H1 (cell line): ENCODE results near the gene TMEM198. TPM values are rescaled to one million over a fixed set of nuclear protein-coding genes. Genes with fewer than 3 reads are reported as not detected.

Experiments used
- CTCF ChIA-PET: fragments of 300-600 bp; sonication (Branson Sonifier 250); formaldehyde crosslinking; loops from one replicate; lab custom pipeline; 2021; ENCODE audit not compliant: partially characterized antibody; lab: Charles Lee
- POLR2A ChIA-PET: fragments of 300-600 bp; sonication (Branson Sonifier 250); formaldehyde crosslinking; loops from one replicate; lab custom pipeline; 2021; ENCODE audit warnings: inconsistent platforms; ENCODE audit not compliant: partially characterized antibody; lab: Charles Lee
- DNase-seq, 2 experiments: peaks; one replicate each; pipeline versions ENCODE4 v3.0.0 to v3.0.0-alpha.2; 2010 to 2022; ENCODE audit warnings: low spot score in 2 of 2, low read depth in 1 of 2, mixed read lengths in 1 of 2
- FAIRE-seq: peaks from 2 replicates; lab custom pipeline; 2011; peaks lifted over from hg19 to GRCh38; lab: Jason Lieb, UNC
- H2AFZ ChIP-seq: 2 replicates; pipeline ENCODE4 v1.8.1; 2012; ENCODE audit warnings: low read length, inconsistent platforms
- H2AK5ac ChIP-seq: 2 replicates; pipeline ENCODE4 v1.6.1; 2013; ENCODE audit warnings: low read depth, low read length
- H2BK120ac ChIP-seq: replicated peaks from 2 replicates; pipeline ENCODE3; 2013; ENCODE audit warnings: low read depth, low read length, inconsistent platforms
- H2BK12ac ChIP-seq: 2 replicates; pipeline ENCODE4 v1.6.1; 2013; ENCODE audit warnings: low read depth, low read length
- H2BK15ac ChIP-seq: 2 replicates; pipeline ENCODE4 v1.6.1; 2013; ENCODE audit warnings: low read length
- H2BK20ac ChIP-seq: 2 replicates; pipeline ENCODE4 v1.6.1; 2013; ENCODE audit warnings: low read length
- H2BK5ac ChIP-seq: 2 replicates; pipeline ENCODE4 v1.6.1; 2013; ENCODE audit warnings: low read depth, low read length
- H3K14ac ChIP-seq: 2 replicates; pipeline ENCODE4 v1.6.1; 2013; ENCODE audit warnings: inconsistent platforms; ENCODE audit not compliant: insufficient read length
- H3K18ac ChIP-seq: 2 replicates; pipeline ENCODE4 v1.6.1; 2013; ENCODE audit warnings: low read length; ENCODE audit errors: extremely low read depth
- H3K23ac ChIP-seq: 2 replicates; pipeline ENCODE4 v1.6.1; 2013; ENCODE audit warnings: inconsistent platforms; ENCODE audit not compliant: insufficient read length
- H3K23me2 ChIP-seq: 2 replicates; pipeline ENCODE4 v1.6.1; 2013; ENCODE audit warnings: low read depth, low read length
- H3K27ac ChIP-seq: 2 replicates; pipeline ENCODE4 v1.6.1; 2011; ENCODE audit warnings: low read depth, low read length, inconsistent platforms
- H3K27me3 ChIP-seq, 4 experiments: replicated peaks in 1 of 4; 1 replicate in 1 of 4; 2 replicates in 3 of 4; pipeline versions ENCODE4 v1.6.1 to v1.8.1; 2011 to 2013; ENCODE audit warnings: low read length in 3 of 4, mild to moderate bottlenecking in 3 of 4, inconsistent platforms in 2 of 4, mixed read lengths in 2 of 4, moderate library complexity in 1 of 4; ENCODE audit not compliant: control insufficient read depth in 3 of 4, insufficient read depth in 3 of 4; ENCODE audit errors: extremely low read depth in 1 of 4
- H3K36me3 ChIP-seq, 4 experiments: 2 replicates each; pipeline versions ENCODE4 v1.6.1 to v1.8.1; 2011 to 2013; ENCODE audit warnings: mild to moderate bottlenecking in 4 of 4, low read length in 3 of 4, moderate library complexity in 2 of 4, control low read depth in 1 of 4, inconsistent platforms in 1 of 4; ENCODE audit not compliant: insufficient read depth in 4 of 4, control insufficient read depth in 2 of 4
- H3K4ac ChIP-seq: replicated peaks from 2 replicates; pipeline ENCODE3; 2013; ENCODE audit warnings: low read length, low read depth, mixed read lengths, inconsistent platforms; ENCODE audit not compliant: insufficient read length
- H3K4me1 ChIP-seq, 4 experiments: replicated peaks in 1 of 4; 1 replicate in 1 of 4; 2 replicates in 3 of 4; pipeline versions ENCODE4 v1.6.1 to v1.8.1; 2011 to 2013; ENCODE audit warnings: low read length in 3 of 4, inconsistent platforms in 2 of 4, mixed read lengths in 1 of 4; ENCODE audit not compliant: insufficient read depth in 4 of 4, control insufficient read depth in 3 of 4
- H3K4me2 ChIP-seq, 2 experiments: 2 replicates each; pipeline versions ENCODE4 v1.6.1 to v1.8.1; 2011 to 2013; ENCODE audit warnings: low read depth in 2 of 2, low read length in 2 of 2, control low read depth in 1 of 2, inconsistent platforms in 1 of 2, mild to moderate bottlenecking in 1 of 2; ENCODE audit not compliant: insufficient read depth in 1 of 2
- H3K4me3 ChIP-seq, 4 experiments: fragments of 200-600, 300-600 bp in 1 of 4; sonication (generic), shearing (Covaris generic), sonication (Bioruptor Twin) in 1 of 4; 2 replicates each; pipeline versions ENCODE4 v1.5.1 to v1.8.1; 2011 to 2016; ENCODE audit warnings: low read length in 4 of 4, low read depth in 3 of 4, control low read depth in 2 of 4, inconsistent platforms in 2 of 4, mild to moderate bottlenecking in 2 of 4, mixed read lengths in 1 of 4, moderate library complexity in 1 of 4; ENCODE audit not compliant: insufficient read depth in 2 of 4; ENCODE audit errors: extremely low read depth in 1 of 4
- H3K56ac ChIP-seq: replicated peaks from 2 replicates; pipeline ENCODE3; 2013; ENCODE audit warnings: low read depth, mild to moderate bottlenecking, mixed read lengths, low read length, inconsistent platforms; ENCODE audit not compliant: insufficient read length
- H3K79me1 ChIP-seq: 2 replicates; pipeline ENCODE4 v1.6.1; 2013; ENCODE audit warnings: low read depth, low read length, control low read depth
- H3K79me2 ChIP-seq, 2 experiments: 2 replicates each; pipeline versions ENCODE4 v1.6.1 to v1.8.1; 2012 to 2013; ENCODE audit warnings: low read length in 2 of 2, mild to moderate bottlenecking in 2 of 2, inconsistent platforms in 1 of 2; ENCODE audit not compliant: insufficient read depth in 2 of 2, control insufficient read depth in 1 of 2
- H3K9ac ChIP-seq, 4 experiments: replicated peaks in 1 of 4; 1 replicate in 1 of 4; 2 replicates in 3 of 4; pipeline versions ENCODE4 v1.6.1 to v1.8.1; 2011 to 2013; ENCODE audit warnings: low read depth in 3 of 4, low read length in 3 of 4, control low read depth in 2 of 4, mild to moderate bottlenecking in 2 of 4, moderate library complexity in 2 of 4, inconsistent platforms in 1 of 4; ENCODE audit errors: extremely low read depth in 1 of 4
- H3K9me3 ChIP-seq, 2 experiments: 2 replicates each; pipeline versions ENCODE4 v1.6.1 to v1.8.1; 2012 to 2013; ENCODE audit warnings: mild to moderate bottlenecking in 2 of 2, moderate library complexity in 2 of 2, control low read depth in 1 of 2, inconsistent platforms in 1 of 2, low read depth in 1 of 2, low read length in 1 of 2, mixed read lengths in 1 of 2; ENCODE audit not compliant: insufficient read depth in 2 of 2
- H4K20me1 ChIP-seq, 2 experiments: replicated peaks in 1 of 2; 2 replicates each; pipeline versions ENCODE3 to v1.8.1; 2011 to 2013; ENCODE audit warnings: inconsistent platforms in 2 of 2, low read length in 2 of 2, mild to moderate bottlenecking in 1 of 2; ENCODE audit not compliant: insufficient read depth in 2 of 2, control insufficient read depth in 1 of 2
- H4K5ac ChIP-seq: 2 replicates; pipeline ENCODE4 v1.6.1; 2013; ENCODE audit warnings: low read length, low read depth, mixed read lengths, inconsistent platforms; ENCODE audit not compliant: insufficient read length
- H4K8ac ChIP-seq: 2 replicates; pipeline ENCODE4 v1.8.0; 2013; ENCODE audit warnings: mild to moderate bottlenecking, moderate library complexity, low read length, inconsistent platforms; ENCODE audit not compliant: insufficient read depth; ENCODE audit errors: extremely low read depth
- H4K91ac ChIP-seq: replicated peaks from 2 replicates; pipeline ENCODE3; 2013; ENCODE audit warnings: low read length, mixed read lengths, inconsistent platforms; ENCODE audit not compliant: insufficient read length
- BACH1 ChIP-seq: IDR thresholded peaks from 2 replicates; pipeline ENCODE4 v1.6.1; 2012; ENCODE audit warnings: low read length, improper control_type of control experiment
- CHD2 ChIP-seq: IDR thresholded peaks from 2 replicates; pipeline ENCODE4 v1.6.1; 2012; ENCODE audit warnings: low read length, improper control_type of control experiment
- EGR1 ChIP-seq: IDR thresholded peaks from 2 replicates; pipeline ENCODE4 v1.6.1; 2011; ENCODE audit warnings: low read depth, low read length, borderline replicate concordance
- GTF2F1 ChIP-seq: IDR thresholded peaks from 2 replicates; pipeline ENCODE4 v1.6.1; 2012; ENCODE audit warnings: low read depth, low read length, improper control_type of control experiment, borderline replicate concordance
- NANOG ChIP-seq: IDR thresholded peaks from 2 replicates; pipeline ENCODE4 v1.6.1; 2011; ENCODE audit warnings: low read length, low read depth, mild to moderate bottlenecking, inconsistent platforms; ENCODE audit not compliant: insufficient read depth, poor library complexity, severe bottlenecking
- NRF1 ChIP-seq: IDR thresholded peaks from 2 replicates; pipeline ENCODE4 v1.6.1; 2011; ENCODE audit warnings: mild to moderate bottlenecking, low read depth, low read length, improper control_type of control experiment
- POLR2AphosphoS5 ChIP-seq: IDR thresholded peaks from 2 replicates; pipeline ENCODE4 v1.6.1; 2011; ENCODE audit warnings: low read depth, low read length
- SAP30 ChIP-seq: fragments of 300-600 bp; sonication (generic); IDR thresholded peaks from 2 replicates; pipeline ENCODE4 v1.7.1; 2012; ENCODE audit warnings: low read length, moderate library complexity, mild to moderate bottlenecking, inconsistent platforms; ENCODE audit not compliant: insufficient read depth, insufficient replicate concordance
- SIN3A ChIP-seq, 2 experiments: IDR thresholded peaks in 1 of 2; conservative IDR thresholded peaks in 1 of 2; 2 replicates each; pipeline ENCODE4 v1.6.1; 2011 to 2012; ENCODE audit warnings: low read length in 2 of 2, improper control_type of control experiment in 1 of 2, low read depth in 1 of 2, mild to moderate bottlenecking in 1 of 2
- SRF ChIP-seq: IDR thresholded peaks from 2 replicates; pipeline ENCODE4 v1.6.1; 2011; ENCODE audit warnings: mild to moderate bottlenecking, low read depth, low read length, moderate library complexity
- SUZ12 ChIP-seq: fragments of 200-600 bp; sonication (generic); IDR thresholded peaks from 2 replicates; pipeline ENCODE4 v1.6.1; 2012; ENCODE audit warnings: mild to moderate bottlenecking, inconsistent platforms, low read length, moderate library complexity, mixed read lengths
- TAF1 ChIP-seq: IDR thresholded peaks from 2 replicates; pipeline ENCODE4 v1.6.1; 2011; ENCODE audit warnings: mild to moderate bottlenecking, low read depth, low read length
- ZNF274 ChIP-seq: IDR thresholded peaks from 2 replicates; pipeline ENCODE4 v1.7.0; 2012; ENCODE audit warnings: low read length, borderline replicate concordance; ENCODE audit errors: extremely low read depth
- WGBS, 2 experiments: shearing (Covaris generic) in 1 of 2; methylation state at CpG; one replicate each; pipeline versions ENCODE4 v1.1.6 to v1.1.7; 2013 to 2015; ENCODE audit warnings: low lambda C conversion rate in 2 of 2, mixed read lengths in 2 of 2, inconsistent platforms in 1 of 2, low coverage in 1 of 2, missing lambda C conversion rate in 1 of 2; ENCODE audit not compliant: insufficient replicate concordance in 2 of 2, insufficient coverage in 1 of 2, insufficient read length in 1 of 2; ENCODE audit errors: extremely low coverage in 1 of 2, missing lambda C conversion rate in 1 of 2; 5-methylcytosine and 5-hydroxymethylcytosine counted together
- polyA plus RNA-seq, 7 experiments: library from polyadenylated mRNA; depleted of rRNA in 3 of 7; stranded (reverse) in 5 of 7; unstranded in 2 of 7; fragments of >200 nt in 5 of 7; fragments of 200-250 nt in 2 of 7; gene quantifications; 1 replicate in 5 of 7; 2 replicates in 1 of 7; 4 replicates in 1 of 7; pipeline versions ENCODE4 v1.2.1 to v1.2.3, GENCODE V29; 2011 to 2013; ENCODE audit warnings: missing spikeins in 2 of 7, mixed read lengths in 2 of 7
- total RNA-seq: library from RNA; stranded (reverse); fragmentation: NEBNext Ultra II Directional; extraction: Animal tissue kit (Norgen Biotek cat#: 25700); gene quantifications from 2 replicates; pipeline ENCODE4 v1.2.1, GENCODE V29; 2021

The TMEM198 gene
- total and polyA plus RNA-seq, 2 of the 8 experiments (the other 6 are each of a cell fraction or from before 2014, with no cell fraction given): 10.2 to 10.4 TPM

DNA sequence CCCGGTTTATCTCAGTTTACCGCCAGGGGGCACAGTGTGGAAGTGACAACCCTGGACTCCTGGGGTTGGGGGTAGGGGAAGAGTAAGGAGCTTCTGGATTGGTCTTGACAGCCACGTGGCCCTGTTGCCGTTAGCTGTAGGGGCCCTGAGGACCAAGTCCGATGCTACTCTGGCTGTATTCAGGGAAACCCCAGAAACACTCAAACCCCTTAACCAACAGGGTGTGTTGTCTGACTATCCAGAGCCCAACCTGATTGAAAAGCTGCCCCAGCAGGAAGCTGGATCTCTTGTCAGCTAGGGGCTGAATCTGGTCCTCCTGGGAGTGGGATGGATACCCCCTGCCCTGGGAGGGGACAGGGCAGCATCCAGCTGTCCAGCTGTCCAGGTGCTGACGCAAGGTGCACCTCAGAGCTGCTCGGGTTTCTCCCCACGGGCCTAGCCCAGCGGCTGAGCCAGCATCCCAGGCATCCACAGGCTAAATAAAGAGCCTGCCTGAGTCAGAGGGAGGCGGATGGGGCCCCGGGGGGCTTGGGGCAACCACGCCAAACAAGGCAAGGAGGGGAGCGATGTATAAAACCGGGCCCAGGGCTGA is 48.2 kb upstream of the TMEM198 start:
- Histone ChIP-seq H3K27me3 (peaks cover 20 to 44% (median 33%) of the 10 kb centered on the region in 4 experiments), H4K8ac (no peak overlapping the region), H2BK20ac (no peak overlapping the region), H3K4ac (no peak overlapping the region), H3K4me3 (no peak overlapping the region), H3K9me3 (no peaks in the 10 kb centered on the region), H3K23ac (no peak overlapping the region), H3K4me1 (peaks cover 9 to 39% (median 23%) of the 10 kb centered on the region in 4 experiments), H3K56ac (no peak overlapping the region), H2BK12ac (no peak overlapping the region; the same call in 1 of the 2 replicates), H3K9ac (no peak overlapping the region), H3K79me1 (no peaks in the 10 kb centered on the region), H2BK5ac (no peak overlapping the region), H3K79me2 (no peaks in the 10 kb centered on the region), H3K23me2 (peaks cover 24% of the 10 kb centered on the region), H3K36me3 (no peaks in the 10 kb centered on the region), H2AK5ac (no peak overlapping the region), H2BK15ac (no peak overlapping the region), H4K91ac (no peak overlapping the region), H2BK120ac (no peak overlapping the region), H3K14ac (no peak overlapping the region), H3K27ac (no peak overlapping the region), H3K4me2 (peak overlapping the region; percentile 17 to 97; a peak in 3 of 4 replicates), H2AFZ (no peak overlapping the region), H3K18ac (no peak overlapping the region), H4K20me1 (no peaks in the 10 kb centered on the region), H4K5ac (no peak overlapping the region)
- peak in 1 of 2 experiments; percentile 91 for DNase-seq
- ChIA-PET POLR2A (interaction anchor here (0.8 to 19.9 kb wide), 12 partner anchors 11 to 77 kb away, joined by 3 to 216 read pairs (median 6); partner anchors contain the start of genes ASIC4, CHPF and TMEM198), CTCF (interaction anchor here (0.7 to 113.1 kb wide), 24 partner anchors 6 to 663 kb away, joined by 3 to 7248 read pairs (median 4); partner anchors contain the start of genes ASIC4, CHPF, DES and DNPEP)
- no peak for FAIRE-seq
- WGBS, 2 experiments: 29% methylated on average over 14 of the region's 14 CpGs; no CpG with 5 or more reads in 1 of the 2 experiments
- TF ChIP-seq BACH1: no peak
- TF ChIP-seq NANOG: no peak
- TF ChIP-seq GTF2F1: no peak
- no peak for TF ChIP-seq POLR2AphosphoS5
- no peak for TF ChIP-seq CHD2
- no peak for TF ChIP-seq TAF1
- no peak for TF ChIP-seq SUZ12
- TF ChIP-seq SAP30: peak; percentile 39
- TF ChIP-seq SRF: no peak
- TF ChIP-seq ZNF274: no peak
- no peak for TF ChIP-seq EGR1
- TF ChIP-seq SIN3A (conservative IDR thresholded peaks at IDR 0.05 in 1 of 2, IDR thresholded peaks at IDR 0.05 in 1 of 2; ENCODE audit: low read depth in 1 of 2, low read length in 2 of 2): peak; percentile 87 to 94; a peak in 3 of 4 replicates
- no peak for TF ChIP-seq NRF1
